OCI-LY7 (cell line): ENCODE measurements around the gene EML5.

Experiments used
- EZH2phosphoT487 ChIP-seq: fragments of 200-600 bp; sonication (generic); IDR thresholded peaks from 2 replicates; pipeline ENCODE4 v1.6.1; 2018; ENCODE audit warnings: low read depth, borderline replicate concordance, mild to moderate bottlenecking, mixed run types, antibody characterized with exemption, low read length, moderate library complexity, mixed read lengths
- TF ChIP-seq, protein P1 (sequence below): fragments of 200-600 bp; sonication (generic); conservative IDR thresholded peaks from 2 replicates; pipeline ENCODE4 v1.5.1; 2014; ENCODE audit warnings: mild to moderate bottlenecking, antibody characterized with exemption, low read length, moderate library complexity, mixed read lengths

- TF ChIP-seq, protein P1, sequence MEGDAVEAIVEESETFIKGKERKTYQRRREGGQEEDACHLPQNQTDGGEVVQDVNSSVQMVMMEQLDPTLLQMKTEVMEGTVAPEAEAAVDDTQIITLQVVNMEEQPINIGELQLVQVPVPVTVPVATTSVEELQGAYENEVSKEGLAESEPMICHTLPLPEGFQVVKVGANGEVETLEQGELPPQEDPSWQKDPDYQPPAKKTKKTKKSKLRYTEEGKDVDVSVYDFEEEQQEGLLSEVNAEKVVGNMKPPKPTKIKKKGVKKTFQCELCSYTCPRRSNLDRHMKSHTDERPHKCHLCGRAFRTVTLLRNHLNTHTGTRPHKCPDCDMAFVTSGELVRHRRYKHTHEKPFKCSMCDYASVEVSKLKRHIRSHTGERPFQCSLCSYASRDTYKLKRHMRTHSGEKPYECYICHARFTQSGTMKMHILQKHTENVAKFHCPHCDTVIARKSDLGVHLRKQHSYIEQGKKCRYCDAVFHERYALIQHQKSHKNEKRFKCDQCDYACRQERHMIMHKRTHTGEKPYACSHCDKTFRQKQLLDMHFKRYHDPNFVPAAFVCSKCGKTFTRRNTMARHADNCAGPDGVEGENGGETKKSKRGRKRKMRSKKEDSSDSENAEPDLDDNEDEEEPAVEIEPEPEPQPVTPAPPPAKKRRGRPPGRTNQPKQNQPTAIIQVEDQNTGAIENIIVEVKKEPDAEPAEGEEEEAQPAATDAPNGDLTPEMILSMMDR: no peak
- TF ChIP-seq EZH2phosphoT487: no peak
Observed at GRCh38 chr14:88727057-88727456, 65.7 kb downstream of the EML5 start.
